ENCODE results near the gene KRTAP4-2.

DNA sequence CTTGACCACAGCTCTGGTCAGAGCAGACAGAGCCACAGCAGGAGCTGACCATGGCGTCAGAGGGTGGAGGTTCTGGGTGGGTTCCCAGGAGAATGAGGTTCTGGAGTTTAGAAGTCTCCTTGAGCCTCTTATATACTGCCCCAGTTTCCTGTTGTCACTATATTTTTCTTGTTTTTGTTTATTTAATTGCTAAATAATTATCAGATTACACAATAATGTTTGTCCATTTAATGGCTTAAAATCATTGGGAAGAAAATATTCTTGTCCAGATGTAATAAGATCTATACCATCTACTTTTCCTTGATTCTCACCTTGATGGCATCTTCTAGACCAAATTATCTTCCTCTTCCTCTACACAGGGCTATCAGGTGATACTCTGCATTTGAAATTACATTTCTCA lies 9.9 kb downstream of the KRTAP4-2 start, which contains the start of gene KRTAP4-3:
- TF ChIP-seq, protein P1, sequence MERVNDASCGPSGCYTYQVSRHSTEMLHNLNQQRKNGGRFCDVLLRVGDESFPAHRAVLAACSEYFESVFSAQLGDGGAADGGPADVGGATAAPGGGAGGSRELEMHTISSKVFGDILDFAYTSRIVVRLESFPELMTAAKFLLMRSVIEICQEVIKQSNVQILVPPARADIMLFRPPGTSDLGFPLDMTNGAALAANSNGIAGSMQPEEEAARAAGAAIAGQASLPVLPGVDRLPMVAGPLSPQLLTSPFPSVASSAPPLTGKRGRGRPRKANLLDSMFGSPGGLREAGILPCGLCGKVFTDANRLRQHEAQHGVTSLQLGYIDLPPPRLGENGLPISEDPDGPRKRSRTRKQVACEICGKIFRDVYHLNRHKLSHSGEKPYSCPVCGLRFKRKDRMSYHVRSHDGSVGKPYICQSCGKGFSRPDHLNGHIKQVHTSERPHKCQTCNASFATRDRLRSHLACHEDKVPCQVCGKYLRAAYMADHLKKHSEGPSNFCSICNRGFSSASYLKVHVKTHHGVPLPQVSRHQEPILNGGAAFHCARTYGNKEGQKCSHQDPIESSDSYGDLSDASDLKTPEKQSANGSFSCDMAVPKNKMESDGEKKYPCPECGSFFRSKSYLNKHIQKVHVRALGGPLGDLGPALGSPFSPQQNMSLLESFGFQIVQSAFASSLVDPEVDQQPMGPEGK (CRISPR knock-in tag; IDR thresholded peaks at IDR 0.05; ENCODE audit: borderline replicate concordance) = no peak
- TF ChIP-seq ZFP30 (CRISPR knock-in tag; IDR thresholded peaks at IDR 0.05) = no peak
- TF ChIP-seq, protein P2, sequence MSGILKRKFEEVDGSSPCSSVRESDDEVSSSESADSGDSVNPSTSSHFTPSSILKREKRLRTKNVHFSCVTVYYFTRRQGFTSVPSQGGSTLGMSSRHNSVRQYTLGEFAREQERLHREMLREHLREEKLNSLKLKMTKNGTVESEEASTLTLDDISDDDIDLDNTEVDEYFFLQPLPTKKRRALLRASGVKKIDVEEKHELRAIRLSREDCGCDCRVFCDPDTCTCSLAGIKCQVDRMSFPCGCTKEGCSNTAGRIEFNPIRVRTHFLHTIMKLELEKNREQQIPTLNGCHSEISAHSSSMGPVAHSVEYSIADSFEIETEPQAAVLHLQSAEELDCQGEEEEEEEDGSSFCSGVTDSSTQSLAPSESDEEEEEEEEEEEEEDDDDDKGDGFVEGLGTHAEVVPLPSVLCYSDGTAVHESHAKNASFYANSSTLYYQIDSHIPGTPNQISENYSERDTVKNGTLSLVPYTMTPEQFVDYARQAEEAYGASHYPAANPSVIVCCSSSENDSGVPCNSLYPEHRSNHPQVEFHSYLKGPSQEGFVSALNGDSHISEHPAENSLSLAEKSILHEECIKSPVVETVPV (CRISPR knock-in tag; IDR thresholded peaks at IDR 0.05) = no peak
- no peak for TF ChIP-seq OSR1 (CRISPR knock-in tag; IDR thresholded peaks at IDR 0.05)
- TF ChIP-seq PPARA (CRISPR knock-in tag; IDR thresholded peaks at IDR 0.05; ENCODE audit: borderline replicate concordance) = no peak
- TF ChIP-seq ISL1 (CRISPR knock-in tag; IDR thresholded peaks at IDR 0.05) = no peak
- TF ChIP-seq ZFP3 (CRISPR knock-in tag; IDR thresholded peaks at IDR 0.05) = no peak
- TF ChIP-seq ZNF70 (CRISPR knock-in tag; IDR thresholded peaks at IDR 0.05) = no peak
- no peak for TF ChIP-seq TOX (CRISPR knock-in tag; IDR thresholded peaks at IDR 0.05; ENCODE audit: borderline replicate concordance)
- TF ChIP-seq, protein P3, sequence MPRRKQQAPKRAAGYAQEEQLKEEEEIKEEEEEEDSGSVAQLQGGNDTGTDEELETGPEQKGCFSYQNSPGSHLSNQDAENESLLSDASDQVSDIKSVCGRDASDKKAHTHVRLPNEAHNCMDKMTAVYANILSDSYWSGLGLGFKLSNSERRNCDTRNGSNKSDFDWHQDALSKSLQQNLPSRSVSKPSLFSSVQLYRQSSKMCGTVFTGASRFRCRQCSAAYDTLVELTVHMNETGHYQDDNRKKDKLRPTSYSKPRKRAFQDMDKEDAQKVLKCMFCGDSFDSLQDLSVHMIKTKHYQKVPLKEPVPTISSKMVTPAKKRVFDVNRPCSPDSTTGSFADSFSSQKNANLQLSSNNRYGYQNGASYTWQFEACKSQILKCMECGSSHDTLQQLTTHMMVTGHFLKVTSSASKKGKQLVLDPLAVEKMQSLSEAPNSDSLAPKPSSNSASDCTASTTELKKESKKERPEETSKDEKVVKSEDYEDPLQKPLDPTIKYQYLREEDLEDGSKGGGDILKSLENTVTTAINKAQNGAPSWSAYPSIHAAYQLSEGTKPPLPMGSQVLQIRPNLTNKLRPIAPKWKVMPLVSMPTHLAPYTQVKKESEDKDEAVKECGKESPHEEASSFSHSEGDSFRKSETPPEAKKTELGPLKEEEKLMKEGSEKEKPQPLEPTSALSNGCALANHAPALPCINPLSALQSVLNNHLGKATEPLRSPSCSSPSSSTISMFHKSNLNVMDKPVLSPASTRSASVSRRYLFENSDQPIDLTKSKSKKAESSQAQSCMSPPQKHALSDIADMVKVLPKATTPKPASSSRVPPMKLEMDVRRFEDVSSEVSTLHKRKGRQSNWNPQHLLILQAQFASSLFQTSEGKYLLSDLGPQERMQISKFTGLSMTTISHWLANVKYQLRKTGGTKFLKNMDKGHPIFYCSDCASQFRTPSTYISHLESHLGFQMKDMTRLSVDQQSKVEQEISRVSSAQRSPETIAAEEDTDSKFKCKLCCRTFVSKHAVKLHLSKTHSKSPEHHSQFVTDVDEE (CRISPR knock-in tag; IDR thresholded peaks at IDR 0.05) = no peak
- no peak for TF ChIP-seq ZC3H10 (CRISPR knock-in tag; IDR thresholded peaks at IDR 0.05)
- no peak for TF ChIP-seq ARNTL (CRISPR knock-in tag; IDR thresholded peaks at IDR 0.05; ENCODE audit: borderline replicate concordance, low read depth)
- no peak for TF ChIP-seq GLIS3 (CRISPR knock-in tag; IDR thresholded peaks at IDR 0.05)
- no peak for TF ChIP-seq SNAI2 (CRISPR knock-in tag; IDR thresholded peaks at IDR 0.05)

Measured in SK-N-SH treated with all-trans-retinoic acid at 6 μM for 48 hours (cell line).